Heart left ventricle (tissue), 16 donors: Measurements from ENCODE around the gene TMEM119. TPM values are rescaled to one million over a fixed set of nuclear protein-coding genes. Genes with fewer than 3 reads are reported as not detected.

Experiments used
- ATAC-seq, 4 donors: fragments of 200-7000 bp; cut with Tn5 transposase; one replicate each; pipeline ENCODE4 v1.9.1; 2020 to 2022; ENCODE audit warnings: moderate library complexity in 4 of 4, mild to moderate bottlenecking in 3 of 4, moderate number of reproducible peaks in 1 of 4
- DNase-seq, 5 donors: peaks; one replicate each; pipeline ENCODE4 v3.0.0-alpha.2; 2020
- H3K27ac ChIP-seq, 12 donors: fragments of 200-600 bp; sonication (generic) in 4 of 12; one replicate each; pipeline versions ENCODE4 v1.5.0 to v1.8.0; 2016 to 2022; ENCODE audit warnings: mild to moderate bottlenecking in 2 of 12
- H3K27me3 ChIP-seq, 9 donors: fragments of 200-600 bp; sonication (generic) in 2 of 9; one replicate each; pipeline versions ENCODE4 v1.5.1 to v1.8.0; 2016 to 2022; ENCODE audit warnings: mild to moderate bottlenecking in 3 of 9
- H3K36me3 ChIP-seq, 9 donors: fragments of 200-600 bp; sonication (generic) in 2 of 9; one replicate each; pipeline versions ENCODE4 v1.5.0 to v1.8.0; 2018 to 2022; ENCODE audit warnings: mild to moderate bottlenecking in 2 of 9
- H3K4me1 ChIP-seq, 12 donors: fragments of 200-600 bp; sonication (generic) in 4 of 12; one replicate each; pipeline versions ENCODE4 v1.5.0 to v1.8.0; 2016 to 2022; ENCODE audit warnings: mild to moderate bottlenecking in 3 of 12
- H3K4me3 ChIP-seq, 12 donors: fragments of 200-600 bp; sonication (generic) in 4 of 12; one replicate each; pipeline versions ENCODE4 v1.5.0 to v1.8.0; 2017 to 2022; ENCODE audit warnings: mild to moderate bottlenecking in 9 of 12, moderate library complexity in 4 of 12
- H3K9me3 ChIP-seq, 12 donors: fragments of 200-600 bp; sonication (generic) in 4 of 12; one replicate each; pipeline versions ENCODE4 v1.5.0 to v1.8.0; 2016 to 2022; ENCODE audit warnings: mild to moderate bottlenecking in 1 of 12
- CTCF ChIP-seq, 12 donors: fragments of 200-600 bp; sonication (generic) in 4 of 12; IDR thresholded peaks; one replicate each; pipeline versions ENCODE4 v1.5.0 to v1.8.0; 2018 to 2022; ENCODE audit warnings: antibody characterized with exemption in 12 of 12, mild to moderate bottlenecking in 5 of 12
- POLR2A ChIP-seq, 2 donors: fragments of 450-650 bp; IDR thresholded peaks; one replicate each; pipeline ENCODE4 v1.6.1; 2017; ENCODE audit warnings: antibody characterized with exemption in 2 of 2, mild to moderate bottlenecking in 2 of 2, moderate library complexity in 2 of 2
- WGBS, 4 donors: extraction: QIAGEN DNeasy Blood & Tissue Kit in 2 of 4; methylation state at CpG; one replicate each; pipeline versions ENCODE4 v1.1.5 to v1.1.7; 2013 to 2018; 5-methylcytosine and 5-hydroxymethylcytosine counted together
- intact Hi-C, 10 donors: fragments of 100-400 bp; cut with DNase I; formaldehyde crosslinking; loops; one replicate each; pipeline versions ENCODE4 v1.11.1 to v1.14.2; 2022
- polyA plus RNA-seq, 2 donors: library from polyadenylated mRNA; stranded (reverse); fragments of 200-250 nt; gene quantifications; one replicate each; pipeline ENCODE4 v1.2.3, GENCODE V29; 2013
- total RNA-seq, 9 donors: library from RNA; depleted of rRNA in 2 of 9; stranded (reverse); fragments of >200 nt in 2 of 9; fragmentation: NEBNext Ultra II Directional in 3 of 9; extraction: Animal tissue kit (Norgen Biotek cat#: 25700) in 3 of 9; gene quantifications; one replicate each; pipeline versions ENCODE4 v1.1.0 to v1.2.4, GENCODE V29; 2016 to 2023
- donor health status: ischemic (EF 13 %, LVEDD 7.1; RV severe dilation, severe dysfunction).
- donor health status: healthy with polysubstance abuse.
- donor health status: DM: no; HTN: yes; CAD: no.
- donor health status: DM: no; HTN: no; CAD: no.
- donor health status: ischemic (EF 25% LVEDD 6.9; RV normal size, moderate dysfunction).
- donor health status: ischemic (EF 25% LVEDD 5.7; RV mildly dilated, moderate dysfunction).
- donor health status: healthy.
- donor health status: DM: yes; HTN: yes; CAD: no.
- donor health status: ischemic (EF 35%, LVEDD 5.7; RV mildly dilated, moderate dysfunction).
- donor health status: nonischemic (EF 11% LVEDD 7.7; RV severe dilation, severe dysfunction).
- donor health status: DM: yes; HTN: yes; CAD: no.
- donor health status: PGD.
- donor health status: ischemic (EF 29% LVEDD 5.4; RV normal size, mild dysfunction).
- donor health status: nonischemic (EF 23%, LVEDD 6.1; RV moderate dilation, normal function).

The TMEM119 gene
- total and polyA plus RNA-seq, 11 donors, result 0.19 to 11.0 (median 2.2) TPM

DNA sequence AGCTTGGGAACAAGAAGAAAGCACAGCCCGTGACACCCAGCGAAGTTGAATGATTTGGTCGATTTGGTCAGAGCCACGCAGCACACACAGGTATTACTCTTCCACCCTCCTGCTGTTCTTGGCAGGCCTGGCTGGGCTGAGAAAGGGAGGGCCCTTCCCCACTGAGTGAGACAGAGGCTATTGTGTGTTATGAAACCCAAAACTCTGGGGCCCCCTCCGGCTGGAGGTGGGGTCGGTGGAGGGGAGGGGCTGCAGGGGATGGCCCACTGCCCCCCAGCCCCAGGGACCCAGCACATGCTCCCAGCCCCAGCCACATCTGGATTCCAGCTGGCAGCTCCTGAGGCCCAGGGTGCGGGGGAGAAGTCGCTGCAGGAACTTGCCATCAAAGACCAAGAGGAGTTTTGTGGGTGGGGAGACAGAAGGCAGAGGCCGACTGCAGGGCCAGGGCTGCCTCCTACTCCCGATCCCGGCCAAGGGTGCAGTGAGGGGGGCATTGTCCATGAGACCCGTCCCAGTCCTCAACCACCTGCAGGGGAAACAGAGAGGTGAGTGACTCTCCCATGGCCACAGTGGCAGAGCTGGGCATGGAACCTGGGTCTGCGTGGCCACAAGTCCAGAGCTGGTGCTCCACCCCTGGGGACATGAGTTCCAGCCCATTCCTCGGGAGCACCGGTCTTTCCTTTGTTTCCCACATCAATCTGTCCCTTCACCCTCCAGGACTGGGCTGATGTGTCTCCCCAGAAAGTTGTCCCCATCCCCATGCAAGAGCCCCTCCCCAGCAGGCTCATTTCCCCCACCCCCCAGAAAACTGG is 8.7 kb downstream of the TMEM119 start:
- no peaks in the 10 kb centered on the region for H3K36me3 ChIP-seq
- DNase-seq, result peak in 1 of 5 donors; percentile 36
- intact Hi-C loops, result no loop called here
- no peak overlapping the region for H3K4me3 ChIP-seq
- H3K9me3 ChIP-seq, result no peaks in the 10 kb centered on the region
- 47 to 64% (median 51%) methylated on average over 11 to 15 of the region's 15 CpGs for WGBS, 4 donors
- H3K27me3 ChIP-seq, result no peaks in the 10 kb centered on the region
- H3K4me1 ChIP-seq, result peaks cover 0 to 14% (median 0%) of the 10 kb centered on the region in 12 donors
- no peak for TF ChIP-seq CTCF (IDR thresholded peaks at IDR 0.05)
- no peak for TF ChIP-seq POLR2A (IDR thresholded peaks at IDR 0.05)
- H3K27ac ChIP-seq, result no peak overlapping the region
- ATAC-seq, result peak in 3 of 4 donors; percentile 14 to 58 (median 36)

- DNase-seq (peak in 1 of 5 donors; percentile 26), ATAC-seq (peak in 2 of 4 donors; percentile 31 to 45)
- TF ChIP-seq POLR2A (IDR thresholded peaks at IDR 0.05), result no peak
- TF ChIP-seq CTCF (IDR thresholded peaks at IDR 0.05), result no peak
- WGBS, 4 donors, result 67 to 81% (median 73%) methylated on average over 4 of the region's 4 CpGs
- Histone ChIP-seq H3K27me3 (no peaks in the 10 kb centered on the region), H3K4me1 (peaks cover 0 to 20% (median 0%) of the 10 kb centered on the region in 12 donors), H3K4me3 (no peak overlapping the region), H3K9me3 (no peaks in the 10 kb centered on the region), H3K27ac (no peak overlapping the region), H3K36me3 (no peaks in the 10 kb centered on the region)
- intact Hi-C loops, result no loop called here
Observed at GRCh38 chr12:108587826-108588225, 10.1 kb downstream of the TMEM119 start.

DNA sequence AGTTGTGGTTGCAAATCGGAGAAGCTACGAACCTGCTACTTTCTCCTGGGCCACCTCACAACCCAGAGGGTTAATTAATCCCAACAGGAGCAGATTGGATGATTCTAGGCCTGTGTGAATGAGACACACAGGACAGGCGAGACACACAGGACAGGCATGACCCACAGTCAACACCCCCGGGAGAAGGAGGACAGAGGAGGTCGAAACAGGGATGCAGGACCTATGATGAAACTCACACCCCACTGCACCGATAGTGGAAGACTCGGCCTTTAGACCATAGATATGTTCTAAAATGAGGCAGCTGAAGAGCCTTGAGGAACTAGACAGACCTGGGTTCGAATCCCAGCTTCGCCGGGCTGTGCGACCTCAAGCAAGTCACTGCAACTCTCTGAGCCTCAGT is 11.6 kb downstream of the TMEM119 start:
- no peak overlapping the region for H3K27ac ChIP-seq
- H3K4me3 ChIP-seq, result no peak overlapping the region
- peak in 1 of 5 donors; percentile 23 for DNase-seq
- H3K9me3 ChIP-seq, result no peaks in the 10 kb centered on the region
- no peaks in the 10 kb centered on the region for H3K36me3 ChIP-seq
- 91 to 93% (median 91%) methylated on average over 11 of the region's 11 CpGs for WGBS, 4 donors
- H3K4me1 ChIP-seq, result peaks cover 0 to 20% (median 0%) of the 10 kb centered on the region in 12 donors
- ATAC-seq, result no peak
- intact Hi-C loops, result no loop called here
- no peak for TF ChIP-seq POLR2A (IDR thresholded peaks at IDR 0.05)
- no peak for TF ChIP-seq CTCF (IDR thresholded peaks at IDR 0.05)
- no peaks in the 10 kb centered on the region for H3K27me3 ChIP-seq

DNA sequence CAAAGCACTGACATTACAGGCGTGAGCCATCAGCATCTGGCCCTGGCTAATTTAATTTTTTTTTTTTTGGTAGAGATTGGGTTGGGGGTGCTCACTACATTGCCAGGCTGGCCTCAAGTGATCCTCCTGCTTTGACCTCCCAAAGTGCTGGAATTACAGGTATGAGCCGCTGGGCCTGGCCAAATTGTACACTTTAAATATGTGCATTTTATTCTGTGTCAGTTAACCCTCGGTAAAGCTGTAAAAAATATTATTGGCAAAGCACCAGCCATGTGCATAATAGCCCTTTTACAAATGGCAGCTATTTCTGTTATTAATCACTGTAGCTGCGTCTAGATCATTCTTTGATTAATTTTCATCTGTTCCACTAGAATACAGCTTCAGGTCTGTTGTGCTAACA is 12.0 kb downstream of the TMEM119 start:
- intact Hi-C loops, result no loop called here
- no peak for ATAC-seq
- H3K4me1 ChIP-seq, result peaks cover 0 to 22% (median 0%) of the 10 kb centered on the region in 12 donors

More for the DNA sequence above, 12.0 kb downstream of the TMEM119 start:
- Histone ChIP-seq H3K27me3 (no peaks in the 10 kb centered on the region), H3K36me3 (no peaks in the 10 kb centered on the region), H3K9me3 (no peaks in the 10 kb centered on the region), H3K4me3 (no peak overlapping the region), H3K27ac (no peak overlapping the region)
- DNase-seq, result no peak
- TF ChIP-seq CTCF (IDR thresholded peaks at IDR 0.05), result no peak
- WGBS, 4 donors, result 69 to 79% (median 73%) methylated on average over 4 of the region's 4 CpGs
